K562 (cell line): Measurements from ENCODE around the gene ERGIC1. TPM values are rescaled to one million over a fixed set of nuclear protein-coding genes. Genes with fewer than 3 reads are reported as not detected.
A peak's percentile ranks its signal among the peaks of the same experiment; 100 is the strongest.

Experiments
- DACH1 ChIP-seq: fragments of 450-650 bp; IDR thresholded peaks from 2 replicates; pipeline ENCODE4 v1.6.1; 2018; ENCODE audit not compliant: partially characterized antibody
- EGR1 ChIP-seq: fragments of 450-650 bp; conservative IDR thresholded peaks from 2 replicates; pipeline ENCODE4 v1.6.1; 2017; ENCODE audit warnings: mild to moderate bottlenecking
- HNRNPL ChIP-seq: fragments of 200-400 bp; formaldehyde crosslinking; IDR thresholded peaks from 2 replicates; pipeline ENCODE4 v1.6.1; 2017; ENCODE audit warnings: low read depth, mild to moderate bottlenecking, low read length
- MBD1 ChIP-seq: fragments of 250-450 bp; sonication (Bioruptor Pico); IDR thresholded peaks from 2 replicates; pipeline ENCODE4 v1.8.0; 2022; ENCODE audit warnings: inconsistent platforms
- SETDB1 ChIP-seq: IDR thresholded peaks from one replicate; pipeline ENCODE4 v1.6.1; 2012; ENCODE audit warnings: low read length, control low read depth, inconsistent platforms
- SMARCA4 ChIP-seq: fragments of 450-650 bp; IDR thresholded peaks from 2 replicates; pipeline ENCODE4 v1.6.1; 2016
- TFE3 ChIP-seq: fragments of 450-650 bp; formaldehyde crosslinking; IDR thresholded peaks from 2 replicates; pipeline ENCODE4 v1.4.0; 2020; ENCODE audit warnings: mild to moderate bottlenecking, mixed read lengths
- U2AF1 ChIP-seq: fragments of 200-400 bp; formaldehyde crosslinking; optimal IDR thresholded peaks from 2 replicates; pipeline ENCODE3; 2017; ENCODE audit warnings: mild to moderate bottlenecking, low read depth, low read length, moderate library complexity
- ZC3H8 ChIP-seq: fragments of 450-650 bp; IDR thresholded peaks from 2 replicates; pipeline ENCODE4 v1.6.1; 2017
- ZKSCAN3 ChIP-seq: fragments of 250-450 bp; sonication (Bioruptor Pico); IDR thresholded peaks from 2 replicates; pipeline ENCODE4 v1.4.0; 2020
- ZNF253 ChIP-seq: fragments of 250-450 bp; sonication (Bioruptor Pico); conservative IDR thresholded peaks from 2 replicates; pipeline ENCODE4 v1.6.1; 2021; ENCODE audit warnings: mild to moderate bottlenecking
- ZNF274 ChIP-seq: IDR thresholded peaks from 2 replicates; pipeline ENCODE4 v1.6.1; 2011; ENCODE audit warnings: low read depth, mild to moderate bottlenecking, low read length, moderate library complexity, borderline replicate concordance
- ZNF583 ChIP-seq: fragments of 250-450 bp; sonication (Bioruptor Pico); IDR thresholded peaks from 2 replicates; pipeline ENCODE4 v1.4.0; 2020
- polyA plus RNA-seq, 8 experiments: library from polyadenylated mRNA; depleted of rRNA in 4 of 8; stranded (reverse) in 5 of 8; unstranded in 3 of 8; fragments of >200 nt; fragmentation: Nextera tagmentation in 2 of 8; fragmentation: Illumina TruSeq in 1 of 8; extraction: Ambion mirVana in 2 of 8; extraction: Trizol in 1 of 8; gene quantifications; 2 replicates each; pipeline versions ENCODE4 v1.2.1 to v1.2.3, GENCODE V29; 2011 to 2014; ENCODE audit warnings: inconsistent platforms in 1 of 8, missing spikeins in 1 of 8
- total RNA-seq, 7 experiments: library from RNA; depleted of rRNA in 6 of 7; stranded (reverse); fragments of >200 nt in 6 of 7; fragmentation: Illumina TruSeq in 2 of 7; extraction: Trizol in 2 of 7; gene quantifications; 2 replicates each; pipeline versions ENCODE4 v1.2.1 to v1.2.3, GENCODE V29; 2011 to 2021; ENCODE audit warnings: low replicate concordance in 1 of 7
- TF ChIP-seq, protein P1 (sequence below): IDR thresholded peaks from 2 replicates; pipeline ENCODE4 v1.6.1; 2011; ENCODE audit not compliant: insufficient read length; ENCODE audit errors: extremely low read depth
- TF ChIP-seq, protein P2 (sequence below): fragments of 450-650 bp; formaldehyde crosslinking; IDR thresholded peaks from 2 replicates; pipeline ENCODE4 v1.4.0; 2020; ENCODE audit warnings: mild to moderate bottlenecking
- TF ChIP-seq, protein P3 (sequence below): fragments of 200-800 bp; sonication (Bioruptor generic); IDR thresholded peaks from 2 replicates; pipeline ENCODE4 v1.6.1; 2016; ENCODE audit warnings: missing genetic modification characterization, missing compliant biosample characterization
- TF ChIP-seq, protein P4 (sequence below), 2 experiments: fragments of 250-450 bp in 1 of 2; fragments of 450-650 bp in 1 of 2; sonication (Bioruptor Pico) in 1 of 2; IDR thresholded peaks; 2 replicates each; pipeline versions ENCODE4 v1.6.1 to v1.8.0; 2016 to 2021; ENCODE audit warnings: mild to moderate bottlenecking in 2 of 2, moderate library complexity in 2 of 2, missing compliant biosample characterization in 1 of 2, missing genetic modification characterization in 1 of 2

Gene ERGIC1
- total and polyA plus RNA-seq, 9 of the 15 experiments (the other 6 are each of a cell fraction or from before 2014, with no cell fraction given), result 5.5 to 68.4 (median 36.4) TPM

DNA sequence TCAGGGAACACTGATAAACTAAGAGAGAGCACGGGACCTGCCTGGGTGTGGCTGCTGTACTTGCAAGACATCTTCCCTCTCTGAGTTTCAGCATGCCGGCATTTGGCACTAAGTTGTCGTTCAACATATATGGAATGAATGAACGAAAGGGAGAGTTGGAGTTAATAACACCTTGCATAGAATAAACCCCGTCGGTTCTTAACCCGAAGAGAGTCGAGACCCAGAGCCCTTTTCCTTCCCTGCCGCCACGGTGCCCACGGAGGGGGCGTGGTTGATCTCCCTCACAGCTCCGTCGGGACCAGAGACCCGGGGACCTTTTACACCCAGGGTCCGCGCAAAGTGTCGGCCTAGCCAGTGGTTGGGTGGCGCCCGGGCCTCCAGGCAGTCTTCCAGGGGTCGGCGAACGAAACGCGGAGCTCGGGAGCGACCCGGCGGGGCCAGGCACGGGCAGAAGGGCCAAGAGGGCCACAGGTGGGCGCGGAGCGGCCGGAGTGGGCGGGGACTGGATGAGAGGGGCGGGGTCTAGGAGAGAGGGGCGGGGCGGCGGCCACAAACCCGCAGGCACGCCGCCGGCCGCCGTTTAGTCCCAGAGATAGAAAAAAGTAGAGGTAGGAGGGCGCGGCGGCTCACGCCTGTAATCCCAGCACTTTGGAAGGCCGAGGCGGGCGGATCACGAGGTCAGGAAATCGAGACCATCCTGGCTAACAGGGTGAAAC, 124.4 kb downstream of the ERGIC1 start (continued):
- TF ChIP-seq, protein P1, sequence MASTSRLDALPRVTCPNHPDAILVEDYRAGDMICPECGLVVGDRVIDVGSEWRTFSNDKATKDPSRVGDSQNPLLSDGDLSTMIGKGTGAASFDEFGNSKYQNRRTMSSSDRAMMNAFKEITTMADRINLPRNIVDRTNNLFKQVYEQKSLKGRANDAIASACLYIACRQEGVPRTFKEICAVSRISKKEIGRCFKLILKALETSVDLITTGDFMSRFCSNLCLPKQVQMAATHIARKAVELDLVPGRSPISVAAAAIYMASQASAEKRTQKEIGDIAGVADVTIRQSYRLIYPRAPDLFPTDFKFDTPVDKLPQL, result peak; percentile 13
- TF ChIP-seq, protein P2, sequence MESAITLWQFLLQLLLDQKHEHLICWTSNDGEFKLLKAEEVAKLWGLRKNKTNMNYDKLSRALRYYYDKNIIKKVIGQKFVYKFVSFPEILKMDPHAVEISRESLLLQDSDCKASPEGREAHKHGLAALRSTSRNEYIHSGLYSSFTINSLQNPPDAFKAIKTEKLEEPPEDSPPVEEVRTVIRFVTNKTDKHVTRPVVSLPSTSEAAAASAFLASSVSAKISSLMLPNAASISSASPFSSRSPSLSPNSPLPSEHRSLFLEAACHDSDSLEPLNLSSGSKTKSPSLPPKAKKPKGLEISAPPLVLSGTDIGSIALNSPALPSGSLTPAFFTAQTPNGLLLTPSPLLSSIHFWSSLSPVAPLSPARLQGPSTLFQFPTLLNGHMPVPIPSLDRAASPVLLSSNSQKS, result no peak
- TF ChIP-seq EGR1 (peak; percentile 37; the same call in 1 of the 2 replicates), SETDB1 (no peak), SMARCA4 (no peak), ZNF253 (CRISPR knock-in tag) (no peak), MBD1 (no peak), U2AF1 (no peak), ZNF274 (no peak), ZNF583 (CRISPR knock-in tag) (no peak), HNRNPL (no peak), ZKSCAN3 (CRISPR knock-in tag) (no peak), TFE3 (CRISPR knock-in tag) (peak; percentile 16), ZC3H8 (peak; percentile 43; the same call in 1 of the 2 replicates), DACH1 (no peak)
- TF ChIP-seq, protein P3, sequence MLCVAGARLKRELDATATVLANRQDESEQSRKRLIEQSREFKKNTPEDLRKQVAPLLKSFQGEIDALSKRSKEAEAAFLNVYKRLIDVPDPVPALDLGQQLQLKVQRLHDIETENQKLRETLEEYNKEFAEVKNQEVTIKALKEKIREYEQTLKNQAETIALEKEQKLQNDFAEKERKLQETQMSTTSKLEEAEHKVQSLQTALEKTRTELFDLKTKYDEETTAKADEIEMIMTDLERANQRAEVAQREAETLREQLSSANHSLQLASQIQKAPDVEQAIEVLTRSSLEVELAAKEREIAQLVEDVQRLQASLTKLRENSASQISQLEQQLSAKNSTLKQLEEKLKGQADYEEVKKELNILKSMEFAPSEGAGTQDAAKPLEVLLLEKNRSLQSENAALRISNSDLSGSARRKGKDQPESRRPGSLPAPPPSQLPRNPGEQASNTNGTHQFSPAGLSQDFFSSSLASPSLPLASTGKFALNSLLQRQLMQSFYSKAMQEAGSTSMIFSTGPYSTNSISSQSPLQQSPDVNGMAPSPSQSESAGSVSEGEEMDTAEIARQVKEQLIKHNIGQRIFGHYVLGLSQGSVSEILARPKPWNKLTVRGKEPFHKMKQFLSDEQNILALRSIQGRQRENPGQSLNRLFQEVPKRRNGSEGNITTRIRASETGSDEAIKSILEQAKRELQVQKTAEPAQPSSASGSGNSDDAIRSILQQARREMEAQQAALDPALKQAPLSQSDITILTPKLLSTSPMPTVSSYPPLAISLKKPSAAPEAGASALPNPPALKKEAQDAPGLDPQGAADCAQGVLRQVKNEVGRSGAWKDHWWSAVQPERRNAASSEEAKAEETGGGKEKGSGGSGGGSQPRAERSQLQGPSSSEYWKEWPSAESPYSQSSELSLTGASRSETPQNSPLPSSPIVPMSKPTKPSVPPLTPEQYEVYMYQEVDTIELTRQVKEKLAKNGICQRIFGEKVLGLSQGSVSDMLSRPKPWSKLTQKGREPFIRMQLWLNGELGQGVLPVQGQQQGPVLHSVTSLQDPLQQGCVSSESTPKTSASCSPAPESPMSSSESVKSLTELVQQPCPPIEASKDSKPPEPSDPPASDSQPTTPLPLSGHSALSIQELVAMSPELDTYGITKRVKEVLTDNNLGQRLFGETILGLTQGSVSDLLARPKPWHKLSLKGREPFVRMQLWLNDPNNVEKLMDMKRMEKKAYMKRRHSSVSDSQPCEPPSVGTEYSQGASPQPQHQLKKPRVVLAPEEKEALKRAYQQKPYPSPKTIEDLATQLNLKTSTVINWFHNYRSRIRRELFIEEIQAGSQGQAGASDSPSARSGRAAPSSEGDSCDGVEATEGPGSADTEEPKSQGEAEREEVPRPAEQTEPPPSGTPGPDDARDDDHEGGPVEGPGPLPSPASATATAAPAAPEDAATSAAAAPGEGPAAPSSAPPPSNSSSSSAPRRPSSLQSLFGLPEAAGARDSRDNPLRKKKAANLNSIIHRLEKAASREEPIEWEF (CRISPR knock-in tag), result no peak
- TF ChIP-seq, protein P4, sequence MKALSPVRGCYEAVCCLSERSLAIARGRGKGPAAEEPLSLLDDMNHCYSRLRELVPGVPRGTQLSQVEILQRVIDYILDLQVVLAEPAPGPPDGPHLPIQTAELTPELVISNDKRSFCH (CRISPR knock-in tag; IDR thresholded peaks at IDR 0.05), result no peak
- TF ChIP-seq, protein P4 (tag; IDR thresholded peaks at IDR 0.05), result no peak
